Ovary (tissue), 3 donors: ENCODE data around the gene STAT6.

ENCODE experiments used
- EP300 ChIP-seq: sonication (generic); formaldehyde crosslinking; IDR thresholded peaks from one replicate; pipeline ENCODE4 v1.6.1; 2017; ENCODE audit warnings: antibody characterized with exemption
- POLR2A ChIP-seq: fragments of 450-650 bp; IDR thresholded peaks from one replicate; pipeline ENCODE4 v1.6.1; 2017; ENCODE audit warnings: antibody characterized with exemption, mild to moderate bottlenecking, moderate library complexity
- TF ChIP-seq, protein P1 (sequence below), 3 donors: fragments of 450-650 bp in 2 of 3; fragments of 200-600 bp in 1 of 3; IDR thresholded peaks; one replicate each; pipeline versions ENCODE4 v1.5.1 to v1.8.0; 2016 to 2022; ENCODE audit warnings: antibody characterized with exemption in 3 of 3, mild to moderate bottlenecking in 1 of 3
- donor health status: DM: no; HTN: no; CAD: no.

DNA sequence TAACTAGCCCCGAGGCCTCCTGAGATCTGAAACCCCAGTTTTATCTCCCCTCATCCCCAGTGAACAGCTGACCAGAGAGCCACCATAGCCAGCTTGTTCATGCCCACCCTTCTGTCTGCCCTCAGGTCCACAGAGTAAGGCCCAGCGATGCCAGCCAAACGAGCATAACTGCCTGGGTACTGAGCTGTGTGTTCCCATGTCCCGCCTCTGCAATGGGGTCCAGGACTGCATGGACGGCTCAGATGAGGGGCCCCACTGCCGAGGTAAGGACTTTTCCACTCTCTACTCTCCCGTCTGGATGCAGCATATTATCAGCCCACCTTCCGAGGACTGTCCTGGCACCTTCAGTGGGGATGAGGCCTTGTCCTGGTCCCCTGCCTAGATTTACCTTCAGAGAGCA, 30.1 kb upstream of the STAT6 start:
- TF ChIP-seq POLR2A = no peak
- TF ChIP-seq EP300 = no peak
- TF ChIP-seq, protein P1, sequence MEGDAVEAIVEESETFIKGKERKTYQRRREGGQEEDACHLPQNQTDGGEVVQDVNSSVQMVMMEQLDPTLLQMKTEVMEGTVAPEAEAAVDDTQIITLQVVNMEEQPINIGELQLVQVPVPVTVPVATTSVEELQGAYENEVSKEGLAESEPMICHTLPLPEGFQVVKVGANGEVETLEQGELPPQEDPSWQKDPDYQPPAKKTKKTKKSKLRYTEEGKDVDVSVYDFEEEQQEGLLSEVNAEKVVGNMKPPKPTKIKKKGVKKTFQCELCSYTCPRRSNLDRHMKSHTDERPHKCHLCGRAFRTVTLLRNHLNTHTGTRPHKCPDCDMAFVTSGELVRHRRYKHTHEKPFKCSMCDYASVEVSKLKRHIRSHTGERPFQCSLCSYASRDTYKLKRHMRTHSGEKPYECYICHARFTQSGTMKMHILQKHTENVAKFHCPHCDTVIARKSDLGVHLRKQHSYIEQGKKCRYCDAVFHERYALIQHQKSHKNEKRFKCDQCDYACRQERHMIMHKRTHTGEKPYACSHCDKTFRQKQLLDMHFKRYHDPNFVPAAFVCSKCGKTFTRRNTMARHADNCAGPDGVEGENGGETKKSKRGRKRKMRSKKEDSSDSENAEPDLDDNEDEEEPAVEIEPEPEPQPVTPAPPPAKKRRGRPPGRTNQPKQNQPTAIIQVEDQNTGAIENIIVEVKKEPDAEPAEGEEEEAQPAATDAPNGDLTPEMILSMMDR (IDR thresholded peaks at IDR 0.05) = no peak
